HepG2 (cell line): ENCODE data around the gene SBK2. TPM values are rescaled to one million over a fixed set of nuclear protein-coding genes. Genes with fewer than 3 reads are reported as not detected.

Experiments used
- ATAC-seq: fragments of 200-7000 bp; cut with Tn5 transposase; 3 replicates; pipeline ENCODE4 v1.9.1; 2020; ENCODE audit warnings: mild to moderate bottlenecking, moderate library complexity
- BruUV-seq: library from RNA; stranded (reverse); fragments of 400-500 nt; replicated peaks from 2 replicates; lab custom pipeline; 2021; lab: Mats Ljungman, UMichigan
- CTCF ChIA-PET: fragments of 300-600 bp; formaldehyde crosslinking; extraction: SDS; loops from one replicate; lab custom pipeline; 2021; ENCODE audit warnings: low total read pairs, inconsistent platforms, low intra/inter-chr PET ratio; lab: Yijun Ruan, JAX
- POLR2A ChIA-PET: fragments of 350-600 bp; sonication (Branson Sonifier 250); formaldehyde crosslinking; loops from one replicate; lab custom pipeline; 2020; ENCODE audit warnings: antibody characterized with exemption, inconsistent platforms; lab: Yijun Ruan, JAX
- DNase-seq: peaks from one replicate; pipeline ENCODE4 v3.0.0-alpha.2; 2015; ENCODE audit warnings: low spot score
- FAIRE-seq: peaks from 3 replicates; lab custom pipeline; 2011; peaks lifted over from hg19 to GRCh38; lab: Jason Lieb, UNC
- H2AFZ ChIP-seq: one replicate; pipeline ENCODE4 v1.6.1; 2011; ENCODE audit warnings: low read length, inconsistent platforms
- H3K27ac ChIP-seq: fragments of 300-600 bp; 3 replicates; pipeline ENCODE4 v1.8.0; 2011; ENCODE audit warnings: mixed run types, mild to moderate bottlenecking, mixed read lengths, low read length, inconsistent platforms; ENCODE audit not compliant: insufficient read depth; ENCODE audit errors: extremely low read length
- H3K27me3 ChIP-seq, 2 experiments: fragments of 200-600 bp in 1 of 2; 2 replicates in 1 of 2; 3 replicates in 1 of 2; pipeline versions ENCODE4 v1.6.0 to v1.8.0; 2011; ENCODE audit warnings: low read length in 2 of 2, mild to moderate bottlenecking in 2 of 2, moderate library complexity in 2 of 2, inconsistent platforms in 1 of 2; ENCODE audit not compliant: insufficient read depth in 2 of 2, control insufficient read depth in 1 of 2
- H3K36me3 ChIP-seq, 2 experiments: fragments of 200-600 bp in 1 of 2; replicated peaks in 1 of 2; 2 replicates in 1 of 2; 3 replicates in 1 of 2; pipeline versions ENCODE4 v1.5.1 to v1.8.0; 2011; ENCODE audit warnings: low read length in 2 of 2, inconsistent platforms in 1 of 2; ENCODE audit not compliant: insufficient read depth in 2 of 2, control insufficient read depth in 1 of 2
- H3K4me1 ChIP-seq: 2 replicates; pipeline ENCODE4 v1.5.1; 2012; ENCODE audit warnings: low read length, inconsistent platforms; ENCODE audit not compliant: insufficient read depth
- H3K4me2 ChIP-seq: 2 replicates; pipeline ENCODE4 v1.6.0; 2011; ENCODE audit warnings: low read depth, low read length, inconsistent platforms
- H3K4me3 ChIP-seq, 3 experiments: fragments of 200-600 bp in 1 of 3; sonication (generic), shearing (Covaris generic) in 1 of 3; replicated peaks in 1 of 3; 2 replicates each; pipeline ENCODE4 v1.5.1; 2011 to 2016; ENCODE audit warnings: low read length in 3 of 3, inconsistent platforms in 2 of 3, low read depth in 2 of 3, mild to moderate bottlenecking in 2 of 3, control low read depth in 1 of 3, mixed read lengths in 1 of 3; ENCODE audit not compliant: insufficient read depth in 1 of 3
- H3K79me2 ChIP-seq: one replicate; pipeline ENCODE4 v1.6.1; 2011; ENCODE audit warnings: low read length, inconsistent platforms; ENCODE audit not compliant: insufficient read depth
- H3K9ac ChIP-seq: 2 replicates; pipeline ENCODE4 v1.6.0; 2011; ENCODE audit warnings: mild to moderate bottlenecking, low read depth, low read length, inconsistent platforms; ENCODE audit not compliant: insufficient read depth
- H3K9me3 ChIP-seq: 2 replicates; pipeline ENCODE4 v1.5.1; 2012; ENCODE audit warnings: mild to moderate bottlenecking, low read length
- H4K20me1 ChIP-seq: 2 replicates; pipeline ENCODE4 v1.6.0; 2011; ENCODE audit warnings: inconsistent platforms, mild to moderate bottlenecking, low read length, moderate library complexity; ENCODE audit not compliant: insufficient read depth
- AGO1 ChIP-seq: fragments of 200-400 bp; formaldehyde crosslinking; IDR thresholded peaks from 2 replicates; pipeline ENCODE4 v1.6.1; 2017; ENCODE audit warnings: mild to moderate bottlenecking, low read depth, low read length, moderate library complexity; ENCODE audit not compliant: poor library complexity, severe bottlenecking
- ATM ChIP-seq: fragments of 450-650 bp; IDR thresholded peaks from 2 replicates; pipeline ENCODE4 v1.7.1; 2017; ENCODE audit warnings: mild to moderate bottlenecking, borderline replicate concordance
- CCDC6 ChIP-seq: sonication (generic); formaldehyde crosslinking; IDR thresholded peaks from 2 replicates; pipeline ENCODE4 v1.8.1; 2022; ENCODE audit warnings: mild to moderate bottlenecking, missing genetic modification reagents, moderate library complexity
- CHCHD3 ChIP-seq: sonication (generic); formaldehyde crosslinking; IDR thresholded peaks from 2 replicates; pipeline ENCODE4 v1.8.0; 2022; ENCODE audit warnings: mild to moderate bottlenecking, missing genetic modification reagents, moderate library complexity
- CHD2 ChIP-seq: IDR thresholded peaks from 2 replicates; pipeline ENCODE4 v1.6.1; 2011; ENCODE audit warnings: low read depth, low read length, improper control_type of control experiment
- PLRG1 ChIP-seq: fragments of 450-650 bp; conservative IDR thresholded peaks from 2 replicates; pipeline ENCODE4 v1.6.1; 2016
- RBAK ChIP-seq: sonication (generic); formaldehyde crosslinking; IDR thresholded peaks from 2 replicates; pipeline ENCODE4 v1.5.1; 2020; ENCODE audit warnings: mild to moderate bottlenecking, missing genetic modification reagents
- SRY ChIP-seq: sonication (generic); formaldehyde crosslinking; IDR thresholded peaks from 2 replicates; pipeline ENCODE4 v1.8.0; 2022; ENCODE audit warnings: mild to moderate bottlenecking, missing genetic modification reagents
- ZNF20 ChIP-seq: sonication (generic); formaldehyde crosslinking; IDR thresholded peaks from 2 replicates; pipeline ENCODE4 v1.4.0; 2020; ENCODE audit warnings: mild to moderate bottlenecking, moderate library complexity, missing genetic modification reagents
- ZNF224 ChIP-seq: sonication (generic); formaldehyde crosslinking; IDR thresholded peaks from 2 replicates; pipeline ENCODE4 v1.5.0; 2020; ENCODE audit warnings: mild to moderate bottlenecking, missing genetic modification reagents
- ZNF749 ChIP-seq: sonication (generic); formaldehyde crosslinking; IDR thresholded peaks from 2 replicates; pipeline ENCODE4 v1.8.0; 2022; ENCODE audit warnings: mild to moderate bottlenecking, missing genetic modification reagents, moderate library complexity, borderline replicate concordance
- ZNF768 ChIP-seq: sonication (generic); formaldehyde crosslinking; IDR thresholded peaks from 2 replicates; pipeline ENCODE4 v1.4.0; 2020; ENCODE audit warnings: missing genetic modification reagents
- ZNF781 ChIP-seq: sonication (generic); formaldehyde crosslinking; IDR thresholded peaks from 2 replicates; pipeline ENCODE4 v1.5.1; 2020; ENCODE audit warnings: borderline replicate concordance, mild to moderate bottlenecking, missing genetic modification reagents; ENCODE audit errors: not compliant biosample characterization
- WGBS: methylation state at CpG from one replicate; pipeline ENCODE4 v1.1.6; 2017; ENCODE audit warnings: low lambda C conversion rate; 5-methylcytosine and 5-hydroxymethylcytosine counted together
- in situ Hi-C: cut with HindIII; loops from 2 replicates; pipeline ENCODE4 v1.10.0; 2017; ENCODE audit warnings: low pct_unique_long_range_greater_than_20kb; ENCODE audit not compliant: extremely low pct_ligation_motif_present
- intact Hi-C: fragments of 100-400 bp; cut with micrococcal nuclease; formaldehyde crosslinking; loops from one replicate; pipeline ENCODE4 v1.10.0; 2022; ENCODE audit not compliant: unreplicated experiment
- polyA plus RNA-seq, 8 experiments: library from polyadenylated mRNA; depleted of rRNA in 3 of 8; stranded (reverse) in 7 of 8; unstranded in 1 of 8; fragments of >200 nt; fragmentation: Illumina TruSeq in 4 of 8; extraction: Trizol in 4 of 8; gene quantifications; 2 replicates each; pipeline versions ENCODE4 v1.2.1 to v1.2.3, GENCODE V29; 2011 to 2016; ENCODE audit warnings: low read depth in 4 of 8, missing spikeins in 1 of 8, mixed read lengths in 1 of 8; ENCODE audit not compliant: insufficient read depth in 1 of 8
- total RNA-seq, 5 experiments: library from RNA; depleted of rRNA; stranded (reverse); fragments of >200 nt; fragmentation: Illumina TruSeq; extraction: Trizol; gene quantifications; 2 replicates each; pipeline ENCODE4 v1.2.3, GENCODE V29; 2016; ENCODE audit warnings: low read depth in 1 of 5
- TF ChIP-seq, protein P1 (sequence below): sonication (generic); formaldehyde crosslinking; IDR thresholded peaks from 2 replicates; pipeline ENCODE4 v1.5.1; 2020; ENCODE audit warnings: missing genetic modification reagents, mild to moderate bottlenecking, borderline replicate concordance

The SBK2 gene
- total and polyA plus RNA-seq, 2 of the 13 experiments (the other 11 are each of a cell fraction or from before 2014, with no cell fraction given), result 0.24 TPM; not detected in 1

DNA sequence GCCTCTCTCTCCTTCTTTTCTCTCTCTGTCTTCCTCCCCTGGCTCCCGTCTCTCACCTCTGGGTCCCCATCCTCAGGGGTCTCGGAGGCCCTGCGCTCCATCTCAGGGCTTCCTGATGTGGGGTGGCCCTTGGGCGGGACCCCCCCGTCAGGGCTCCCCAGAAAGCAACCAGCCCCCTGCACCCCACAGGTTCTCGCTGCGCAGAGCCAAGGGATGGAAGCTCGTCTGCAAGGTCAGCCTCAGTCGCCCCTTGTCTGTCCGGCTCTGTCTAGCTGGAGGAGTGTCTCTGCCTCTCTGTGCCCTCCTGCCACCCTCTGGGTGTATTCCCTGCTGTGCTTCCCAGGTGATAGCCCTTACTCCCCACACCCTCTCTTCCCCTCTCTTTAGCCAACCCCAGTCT, 8.5 kb upstream of the SBK2 start, which contains the start of gene SBK3:
TSS of gene SBK3 (minus strand) at position 101 of the 400 bp plus-strand sequence. CDS start at position 101, 0 bp downstream.
- no peak within 1 kb of the TSS for H2AFZ ChIP-seq
- no TSS peak for BruUV-seq
- H3K27ac ChIP-seq, result no peak within 1 kb of the TSS
- H4K20me1 ChIP-seq, result no peaks in the 10 kb centered on the region
- DNase-seq (no peak), ATAC-seq (peak; percentile 8), FAIRE-seq (no peak)
- H3K9ac ChIP-seq, result peak within 1 kb of the TSS; percentile 47; the same call in 1 of the 2 replicates
- 44% methylated on average over 8 of the region's 10 CpGs for WGBS
- intact Hi-C loops (no loop called here), in situ Hi-C loops (no loop called here)
- no peaks in the 10 kb centered on the region for H3K79me2 ChIP-seq
- TF ChIP-seq SRY (CRISPR knock-in tag), result no peak
- TF ChIP-seq ATM, result no peak
- TF ChIP-seq ZNF20 (CRISPR knock-in tag), result no peak
- peak; percentile 51; the same call in 1 of the 2 replicates for TF ChIP-seq ZNF768
- TF ChIP-seq AGO1, result peak; percentile 12
- POLR2A ChIA-PET, result interaction anchor here (1.5 to 2.4 kb wide), 4 partner anchors 10 to 84 kb away, joined by 3 to 11 read pairs (median 5); partner anchors contain the start of genes FIZ1, ISOC2 and ZNF524
- no peaks in the 10 kb centered on the region; a peak in 1 of 5 replicates for H3K27me3 ChIP-seq
- no peaks in the 10 kb centered on the region for H3K9me3 ChIP-seq
- peaks cover 56% of the 10 kb centered on the region for H3K4me1 ChIP-seq
- peak within 1 kb of the TSS; percentile 21 to 69 (median 36); a peak in 5 of 6 replicates for H3K4me3 ChIP-seq
- no peaks in the 10 kb centered on the region for H3K36me3 ChIP-seq
- peak within 1 kb of the TSS; percentile 77 for H3K4me2 ChIP-seq
- CTCF ChIA-PET, result no interaction called here

DNA sequence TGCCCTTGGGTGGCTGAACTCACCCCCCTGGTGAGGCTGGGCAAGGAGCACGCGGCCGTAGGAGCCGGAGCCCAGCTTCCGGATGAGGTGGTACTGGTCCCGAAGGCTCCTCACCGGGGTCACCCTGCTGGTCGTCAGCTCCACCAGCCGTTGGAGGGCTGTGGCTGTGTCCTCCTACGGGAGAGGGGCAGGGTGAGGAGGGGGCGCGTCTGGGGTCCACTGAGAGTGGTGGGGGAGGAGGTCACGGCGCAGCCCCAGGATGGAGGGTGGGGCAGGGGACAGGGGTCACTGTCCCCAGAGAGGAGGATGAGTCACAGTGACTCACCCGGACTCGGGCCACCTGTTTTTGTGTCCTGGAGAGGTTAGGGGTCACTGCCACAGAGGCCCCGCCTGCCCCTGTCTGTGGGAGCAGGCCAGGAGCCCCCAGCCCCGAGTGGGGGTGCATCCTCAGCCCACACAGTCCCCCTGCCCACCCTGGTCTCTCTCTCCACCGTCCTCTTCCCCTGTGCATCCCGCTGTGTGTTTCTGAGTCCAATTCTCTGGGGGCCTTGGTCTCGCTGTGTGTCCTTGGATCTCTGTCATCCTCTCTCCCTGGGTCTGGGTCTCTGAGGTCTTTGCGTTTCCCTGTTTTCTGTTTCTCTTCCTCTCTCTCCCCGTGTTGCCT, 8.0 kb upstream of the SBK2 start:
- Histone ChIP-seq H3K4me1 (peaks cover 56% of the 10 kb centered on the region), H3K4me2 (peak overlapping the region; percentile 77), H3K79me2 (no peaks in the 10 kb centered on the region), H3K27me3 (no peaks in the 10 kb centered on the region; a peak in 1 of 5 replicates), H3K27ac (no peak overlapping the region), H2AFZ (no peak overlapping the region), H3K36me3 (no peaks in the 10 kb centered on the region), H3K9ac (0 out of 2 replicates have a peak overlapping the region, but pooled peaks have one; percentile 3), H3K4me3 (peak overlapping the region; percentile 21 to 69 (median 36); a peak in 4 of 6 replicates), H3K9me3 (no peaks in the 10 kb centered on the region), H4K20me1 (no peaks in the 10 kb centered on the region)
- peak; percentile 21; the same call in 2 of the 3 replicates for ATAC-seq
- no TSS peak for BruUV-seq
- 6% methylated on average over 9 of the region's 23 CpGs for WGBS
- ChIA-PET POLR2A (interaction anchor here (1.2 to 2.4 kb wide), 4 partner anchors 8 to 55 kb away, joined by 4 to 11 read pairs (median 6); partner anchors contain the start of genes FIZ1 and ZNF524), CTCF (no interaction called here)
- peak; percentile 35 for DNase-seq
- in situ Hi-C loops, result no loop called here
- no peak for FAIRE-seq
- intact Hi-C loops, result no loop called here
- TF ChIP-seq RBAK (CRISPR knock-in tag) (no peak), CHD2 (no peak), CHCHD3 (no peak; the same call in 1 of the 2 replicates), ZNF781 (CRISPR knock-in tag) (no peak), CCDC6 (CRISPR knock-in tag) (no peak), PLRG1 (no peak), ZNF749 (CRISPR knock-in tag) (no peak), ZNF224 (no peak)
- TF ChIP-seq, protein P1, sequence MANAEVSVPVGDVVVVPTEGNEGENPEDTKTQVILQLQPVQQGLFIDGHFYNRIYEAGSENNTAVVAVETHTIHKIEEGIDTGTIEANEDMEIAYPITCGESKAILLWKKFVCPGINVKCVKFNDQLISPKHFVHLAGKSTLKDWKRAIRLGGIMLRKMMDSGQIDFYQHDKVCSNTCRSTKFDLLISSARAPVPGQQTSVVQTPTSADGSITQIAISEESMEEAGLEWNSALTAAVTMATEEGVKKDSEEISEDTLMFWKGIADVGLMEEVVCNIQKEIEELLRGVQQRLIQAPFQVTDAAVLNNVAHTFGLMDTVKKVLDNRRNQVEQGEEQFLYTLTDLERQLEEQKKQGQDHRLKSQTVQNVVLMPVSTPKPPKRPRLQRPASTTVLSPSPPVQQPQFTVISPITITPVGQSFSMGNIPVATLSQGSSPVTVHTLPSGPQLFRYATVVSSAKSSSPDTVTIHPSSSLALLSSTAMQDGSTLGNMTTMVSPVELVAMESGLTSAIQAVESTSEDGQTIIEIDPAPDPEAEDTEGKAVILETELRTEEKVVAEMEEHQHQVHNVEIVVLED (CRISPR knock-in tag), result no peak
